ENCODE results near the gene PIAS1. TPM values are rescaled to one million over a fixed set of nuclear protein-coding genes. Genes with fewer than 3 reads are reported as not detected.

Gene PIAS1
- total and polyA plus RNA-seq, 9 of the 15 experiments (the other 6 are each of a cell fraction or from before 2014, with no cell fraction given) = 18.0 to 59.1 (median 28.5) TPM

GRCh38 chr15:68053701-68054627 is at the start of gene PIAS1 (continued):
- no peak for TF ChIP-seq BRF2 (IDR thresholded peaks at IDR 0.05; ENCODE audit: borderline replicate concordance, insufficient read depth, insufficient read length)
- TF ChIP-seq TAL1 (IDR thresholded peaks at IDR 0.05) = no peak
- no peak for TF ChIP-seq ILF3 (IDR thresholded peaks at IDR 0.05; ENCODE audit: borderline replicate concordance)
- no peak for TF ChIP-seq PATZ1 (CRISPR knock-in tag; IDR thresholded peaks at IDR 0.05; ENCODE audit: borderline replicate concordance)
- TF ChIP-seq MECOM (CRISPR knock-in tag; IDR thresholded peaks at IDR 0.05) = peak; percentile 55; the same call in 1 of the 2 replicates
- no peak; the same call in 1 of the 2 replicates for TF ChIP-seq NCOR1 (IDR thresholded peaks at IDR 0.05)
- peak; percentile 71 for TF ChIP-seq ZBTB33 (CRISPR knock-in tag; IDR thresholded peaks at IDR 0.05)
- no peak for TF ChIP-seq HBP1 (CRISPR knock-in tag; IDR thresholded peaks at IDR 0.05)
- TF ChIP-seq ATF3 (IDR thresholded peaks at IDR 0.05) = no peak
- no peak for TF ChIP-seq ATF3 (CRISPR knock-in tag; conservative IDR thresholded peaks at IDR 0.05)
- TF ChIP-seq FOXA3 (CRISPR knock-in tag; conservative IDR thresholded peaks at IDR 0.05 in 1 of 2, IDR thresholded peaks at IDR 0.05 in 1 of 2) = no peak
- no peak for TF ChIP-seq ZNF668 (CRISPR knock-in tag; IDR thresholded peaks at IDR 0.05)
- no peak for TF ChIP-seq GTF2A2 (tag; IDR thresholded peaks at IDR 0.05)
- no peak for TF ChIP-seq MTF1 (CRISPR knock-in tag; IDR thresholded peaks at IDR 0.05; ENCODE audit: borderline replicate concordance)
- no peak for TF ChIP-seq RHOXF2B (CRISPR knock-in tag; conservative IDR thresholded peaks at IDR 0.05)

Data from K562 (cell line).